Measurements from ENCODE around the gene PARN.

Gene PARN

GRCh38 chr16:14658063-14658462, 28.0 kb upstream of the PARN start:
- Histone ChIP-seq H3K4me2 (ENCODE audit: low read length) (no peak overlapping the region), H3K4me3 (ENCODE audit: low read depth, low read length) (no peak overlapping the region), H3K27me3 (ENCODE audit: control insufficient read depth, insufficient read depth, low read length) (no peaks in the 10 kb centered on the region), H3K27ac (no peak overlapping the region), H3K9ac (no peak overlapping the region), H2AFZ (no peak overlapping the region), H3K9me3 (ENCODE audit: control insufficient read depth, low read length) (no peaks in the 10 kb centered on the region), H3K79me2 (peaks cover 10% of the 10 kb centered on the region), H3K4me1 (no peaks in the 10 kb centered on the region), H3K36me3 (ENCODE audit: control insufficient read depth, insufficient read depth, low read length) (no peaks in the 10 kb centered on the region)
- TF ChIP-seq, protein P1, sequence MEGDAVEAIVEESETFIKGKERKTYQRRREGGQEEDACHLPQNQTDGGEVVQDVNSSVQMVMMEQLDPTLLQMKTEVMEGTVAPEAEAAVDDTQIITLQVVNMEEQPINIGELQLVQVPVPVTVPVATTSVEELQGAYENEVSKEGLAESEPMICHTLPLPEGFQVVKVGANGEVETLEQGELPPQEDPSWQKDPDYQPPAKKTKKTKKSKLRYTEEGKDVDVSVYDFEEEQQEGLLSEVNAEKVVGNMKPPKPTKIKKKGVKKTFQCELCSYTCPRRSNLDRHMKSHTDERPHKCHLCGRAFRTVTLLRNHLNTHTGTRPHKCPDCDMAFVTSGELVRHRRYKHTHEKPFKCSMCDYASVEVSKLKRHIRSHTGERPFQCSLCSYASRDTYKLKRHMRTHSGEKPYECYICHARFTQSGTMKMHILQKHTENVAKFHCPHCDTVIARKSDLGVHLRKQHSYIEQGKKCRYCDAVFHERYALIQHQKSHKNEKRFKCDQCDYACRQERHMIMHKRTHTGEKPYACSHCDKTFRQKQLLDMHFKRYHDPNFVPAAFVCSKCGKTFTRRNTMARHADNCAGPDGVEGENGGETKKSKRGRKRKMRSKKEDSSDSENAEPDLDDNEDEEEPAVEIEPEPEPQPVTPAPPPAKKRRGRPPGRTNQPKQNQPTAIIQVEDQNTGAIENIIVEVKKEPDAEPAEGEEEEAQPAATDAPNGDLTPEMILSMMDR (IDR thresholded peaks at IDR 0.05), result no peak

GRCh38 chr16:14652726-14653125, 22.7 kb upstream of the PARN start:
- Histone ChIP-seq H3K79me2 (peaks cover 13% of the 10 kb centered on the region), H3K27ac (no peak overlapping the region), H3K36me3 (ENCODE audit: control insufficient read depth, insufficient read depth, low read length) (no peaks in the 10 kb centered on the region), H3K9ac (no peak overlapping the region), H2AFZ (no peak overlapping the region), H3K9me3 (ENCODE audit: control insufficient read depth, low read length) (no peaks in the 10 kb centered on the region), H3K4me1 (no peaks in the 10 kb centered on the region), H3K4me3 (ENCODE audit: low read depth, low read length) (no peak overlapping the region), H3K4me2 (ENCODE audit: low read length) (no peak overlapping the region), H3K27me3 (ENCODE audit: control insufficient read depth, insufficient read depth, low read length) (no peaks in the 10 kb centered on the region)
- TF ChIP-seq, protein P1 (IDR thresholded peaks at IDR 0.05), result no peak

- Histone ChIP-seq H3K27me3 (ENCODE audit: control insufficient read depth, insufficient read depth, low read length) (no peaks in the 10 kb centered on the region), H3K79me2 (peaks cover 17% of the 10 kb centered on the region), H3K4me1 (no peaks in the 10 kb centered on the region), H3K36me3 (ENCODE audit: control insufficient read depth, insufficient read depth, low read length) (no peaks in the 10 kb centered on the region), H3K4me3 (ENCODE audit: low read depth, low read length) (no peak overlapping the region), H3K9me3 (ENCODE audit: control insufficient read depth, low read length) (no peaks in the 10 kb centered on the region), H3K9ac (no peak overlapping the region), H3K27ac (no peak overlapping the region), H2AFZ (no peak overlapping the region), H3K4me2 (ENCODE audit: low read length) (no peak overlapping the region)
- TF ChIP-seq, protein P1 (IDR thresholded peaks at IDR 0.05), result no peak
These were observed 20.6 kb upstream of the PARN start for GRCh38 chr16:14650629-14651028.

- no peaks in the 10 kb centered on the region for H3K27me3 ChIP-seq (ENCODE audit: control insufficient read depth, insufficient read depth, low read length)
- no peaks in the 10 kb centered on the region for H3K4me1 ChIP-seq
- H3K36me3 ChIP-seq (ENCODE audit: control insufficient read depth, insufficient read depth, low read length), result no peaks in the 10 kb centered on the region
- H3K9me3 ChIP-seq (ENCODE audit: control insufficient read depth, low read length), result no peaks in the 10 kb centered on the region
- no peak overlapping the region for H3K4me3 ChIP-seq (ENCODE audit: low read depth, low read length)
- no peak overlapping the region for H2AFZ ChIP-seq
- H3K4me2 ChIP-seq (ENCODE audit: low read length), result no peak overlapping the region
- no peak overlapping the region for H3K27ac ChIP-seq
- TF ChIP-seq, protein P1 (IDR thresholded peaks at IDR 0.05), result no peak
- H3K79me2 ChIP-seq, result peaks cover 15% of the 10 kb centered on the region
- no peak overlapping the region for H3K9ac ChIP-seq
These were observed 19.8 kb upstream of the PARN start for GRCh38 chr16:14649816-14650215.

- TF ChIP-seq, protein P1 (IDR thresholded peaks at IDR 0.05), result no peak
- H3K36me3 ChIP-seq (ENCODE audit: control insufficient read depth, insufficient read depth, low read length), result no peaks in the 10 kb centered on the region
- no peak overlapping the region for H3K4me3 ChIP-seq (ENCODE audit: low read depth, low read length)
- H3K27me3 ChIP-seq (ENCODE audit: control insufficient read depth, insufficient read depth, low read length), result no peaks in the 10 kb centered on the region
- no peak overlapping the region for H3K4me2 ChIP-seq (ENCODE audit: low read length)
- peaks cover 6% of the 10 kb centered on the region for H3K4me1 ChIP-seq
- H3K9me3 ChIP-seq (ENCODE audit: control insufficient read depth, low read length), result no peaks in the 10 kb centered on the region
- no peak overlapping the region for H2AFZ ChIP-seq
- H3K79me2 ChIP-seq, result peaks cover 50% of the 10 kb centered on the region
- no peak overlapping the region for H3K27ac ChIP-seq
- H3K9ac ChIP-seq, result no peak overlapping the region
These were observed 11.9 kb upstream of the PARN start for GRCh38 chr16:14641926-14642325.

Data from parathyroid adenoma (tissue), 2 donors.